HG03095 (cell line): ENCODE results near the gene ZC3H12C.
"Not testable (repeated sequence)": the region's sequence is repeated elsewhere in the genome, so short reads cannot be mapped to it uniquely, and the experiment has no call there.

Experiments used
- ATAC-seq: cut with Tn5 transposase; IDR thresholded peaks from one replicate; pipeline ENCODE4 v1.9.1; 2021; ENCODE audit warnings: moderate library complexity; ENCODE audit not compliant: unreplicated experiment

Gene ZC3H12C

GRCh38 chr11:110176366-110177085 is 83.3 kb downstream of the ZC3H12C start:
- ATAC-seq = no peak

GRCh38 chr11:110177086-110177456 is 83.9 kb downstream of the ZC3H12C start:
- ATAC-seq = no peak

- no peak for ATAC-seq
These were observed 85.9 kb downstream of the ZC3H12C start for GRCh38 chr11:110179064-110179463.

GRCh38 chr11:110182886-110183285 is 89.7 kb downstream of the ZC3H12C start:
- no peak for ATAC-seq

- ATAC-seq = no peak
These were observed 91.3 kb downstream of the ZC3H12C start for GRCh38 chr11:110184456-110184855.

- ATAC-seq = no peak
These were observed 92.0 kb downstream of the ZC3H12C start for GRCh38 chr11:110185121-110185591.

GRCh38 chr11:110185599-110185998 is 92.4 kb downstream of the ZC3H12C start:
- no peak for ATAC-seq

GRCh38 chr11:110186456-110186855 is 93.3 kb downstream of the ZC3H12C start:
- no peak for ATAC-seq

- no peak for ATAC-seq
These were observed 93.7 kb downstream of the ZC3H12C start for GRCh38 chr11:110186867-110187266.

- no peak for ATAC-seq
These were observed 94.5 kb downstream of the ZC3H12C start for GRCh38 chr11:110187731-110188130.

- ATAC-seq = no peak
These were observed 97.7 kb downstream of the ZC3H12C start for GRCh38 chr11:110190885-110191284.

- peak; percentile 61 for ATAC-seq
These were observed 99.6 kb downstream of the ZC3H12C start for GRCh38 chr11:110192604-110193282.

GRCh38 chr11:110194211-110194766 is 101.1 kb downstream of the ZC3H12C start:
- ATAC-seq = not testable (repeated sequence)

GRCh38 chr11:110196241-110196754 is 103.1 kb downstream of the ZC3H12C start:
- no peak for ATAC-seq

GRCh38 chr11:110196884-110197420 is 103.8 kb downstream of the ZC3H12C start:
- no peak for ATAC-seq

- no peak for ATAC-seq
These were observed 105.0 kb downstream of the ZC3H12C start for GRCh38 chr11:110198031-110198729.

- no peak for ATAC-seq
These were observed 106.2 kb downstream of the ZC3H12C start for GRCh38 chr11:110199184-110199981.

- no peak for ATAC-seq
These were observed 107.0 kb downstream of the ZC3H12C start for GRCh38 chr11:110200241-110200640.

GRCh38 chr11:110200836-110201235 is 107.6 kb downstream of the ZC3H12C start:
- ATAC-seq = no peak

- no peak for ATAC-seq
These were observed 113.9 kb downstream of the ZC3H12C start for GRCh38 chr11:110207123-110207522.
